Keratinocyte (primary cell): ENCODE results near the gene CCDC178. TPM values are rescaled to one million over a fixed set of nuclear protein-coding genes. Genes with fewer than 3 reads are reported as not detected.

Experiments used
- DNase-seq: peaks from one replicate; pipeline ENCODE4 v3.0.0-alpha.2; 2011; ENCODE audit warnings: low read depth, missing footprints, low spot score
- FAIRE-seq: peaks from 2 replicates; lab custom pipeline; 2011; peaks lifted over from hg19 to GRCh38; lab: Jason Lieb, UNC
- H2AFZ ChIP-seq: 2 replicates; pipeline ENCODE4 v1.6.0; 2012; ENCODE audit warnings: low read length, control low read depth, inconsistent platforms; ENCODE audit not compliant: control insufficient read depth
- H3K27ac ChIP-seq: 2 replicates; pipeline ENCODE4 v1.5.1; 2011; ENCODE audit warnings: low read length; ENCODE audit not compliant: control insufficient read depth, insufficient read depth
- H3K27me3 ChIP-seq: 3 replicates; pipeline ENCODE4 v1.6.0; 2011; ENCODE audit warnings: low read length; ENCODE audit not compliant: control insufficient read depth, insufficient read depth; ENCODE audit errors: extremely low read depth
- H3K36me3 ChIP-seq, 2 experiments: 2 replicates in 1 of 2; 3 replicates in 1 of 2; pipeline ENCODE4 v1.5.1; 2011; ENCODE audit warnings: low read length in 2 of 2, mild to moderate bottlenecking in 1 of 2; ENCODE audit not compliant: control insufficient read depth in 2 of 2, insufficient read depth in 2 of 2; ENCODE audit errors: extremely low read depth in 1 of 2
- H3K4me1 ChIP-seq: 3 replicates; pipeline ENCODE4 v1.5.1; 2011; ENCODE audit warnings: low read length; ENCODE audit not compliant: control insufficient read depth, insufficient read depth; ENCODE audit errors: extremely low read depth
- H3K4me2 ChIP-seq: 3 replicates; pipeline ENCODE4 v1.6.0; 2011; ENCODE audit warnings: low read depth, low read length; ENCODE audit not compliant: control insufficient read depth, insufficient read depth; ENCODE audit errors: extremely low read depth
- H3K4me3 ChIP-seq, 3 experiments: fragments of 200-600 bp in 1 of 3; sonication (generic) in 1 of 3; 2 replicates in 2 of 3; 3 replicates in 1 of 3; pipeline ENCODE4 v1.5.1; 2011 to 2016; ENCODE audit warnings: low read length in 3 of 3, mild to moderate bottlenecking in 3 of 3, control low read depth in 2 of 3, inconsistent platforms in 1 of 3, low read depth in 1 of 3, mixed read lengths in 1 of 3, mixed run types in 1 of 3, moderate library complexity in 1 of 3; ENCODE audit not compliant: control insufficient read depth in 2 of 3, insufficient read depth in 2 of 3; ENCODE audit errors: extremely low read depth in 1 of 3
- H3K79me2 ChIP-seq: 2 replicates; pipeline ENCODE4 v1.6.0; 2012; ENCODE audit warnings: low read length; ENCODE audit not compliant: control insufficient read depth, insufficient read depth
- H3K9ac ChIP-seq: 3 replicates; pipeline ENCODE4 v1.6.0; 2011; ENCODE audit warnings: low read length; ENCODE audit not compliant: control insufficient read depth, insufficient read depth; ENCODE audit errors: extremely low read depth
- H3K9me1 ChIP-seq: 3 replicates; pipeline ENCODE4 v1.6.0; 2011; ENCODE audit warnings: low read length; ENCODE audit not compliant: control insufficient read depth, insufficient read depth; ENCODE audit errors: extremely low read depth
- H3K9me3 ChIP-seq: 2 replicates; pipeline ENCODE4 v1.5.1; 2012; ENCODE audit warnings: low read depth, low read length; ENCODE audit not compliant: control insufficient read depth
- H4K20me1 ChIP-seq: 3 replicates; pipeline ENCODE4 v1.6.0; 2011; ENCODE audit warnings: low read length; ENCODE audit not compliant: control insufficient read depth, insufficient read depth; ENCODE audit errors: extremely low read depth
- EZH2 ChIP-seq: IDR thresholded peaks from one replicate; pipeline ENCODE4 v1.6.1; 2012; ENCODE audit warnings: inconsistent platforms, mild to moderate bottlenecking, low read length, moderate library complexity
- dilution Hi-C: fragments of 300-500 bp; cut with MboI; formaldehyde crosslinking; loops from one replicate; pipeline ENCODE4 v1.7.0; 2020; ENCODE audit warnings: low sequenced_read_pairs; ENCODE audit not compliant: extremely low pct_ligation_motif_present
- polyA plus RNA-seq, 5 experiments: library from polyadenylated mRNA; depleted of rRNA in 3 of 5; stranded (reverse) in 3 of 5; stranded (forward) in 1 of 5; unstranded in 1 of 5; fragments of >200 nt; gene quantifications; 1 replicate in 1 of 5; 2 replicates in 3 of 5; 3 replicates in 1 of 5; pipeline versions ENCODE4 v1.2.1 to v1.2.3, GENCODE V29; 2011 to 2012; ENCODE audit warnings: missing spikeins in 2 of 5, low read depth in 1 of 5, low replicate concordance in 1 of 5
- TF ChIP-seq, protein P1 (sequence below), 3 experiments: IDR thresholded peaks in 1 of 3; conservative IDR thresholded peaks in 1 of 3; optimal IDR thresholded peaks in 1 of 3; 2 replicates in 2 of 3; 3 replicates in 1 of 3; pipeline versions ENCODE3 to v1.5.1; 2011; ENCODE audit warnings: low read length in 3 of 3, mild to moderate bottlenecking in 3 of 3, moderate library complexity in 2 of 3, control low read depth in 1 of 3, inconsistent platforms in 1 of 3; ENCODE audit not compliant: insufficient read depth in 2 of 3; ENCODE audit errors: extremely low read depth in 1 of 3

CCDC178 gene
- polyA plus RNA-seq, 1 donor (not counting 4 experiments of a cell fraction or from before 2014, with no cell fraction given) = 0.14 TPM

DNA sequence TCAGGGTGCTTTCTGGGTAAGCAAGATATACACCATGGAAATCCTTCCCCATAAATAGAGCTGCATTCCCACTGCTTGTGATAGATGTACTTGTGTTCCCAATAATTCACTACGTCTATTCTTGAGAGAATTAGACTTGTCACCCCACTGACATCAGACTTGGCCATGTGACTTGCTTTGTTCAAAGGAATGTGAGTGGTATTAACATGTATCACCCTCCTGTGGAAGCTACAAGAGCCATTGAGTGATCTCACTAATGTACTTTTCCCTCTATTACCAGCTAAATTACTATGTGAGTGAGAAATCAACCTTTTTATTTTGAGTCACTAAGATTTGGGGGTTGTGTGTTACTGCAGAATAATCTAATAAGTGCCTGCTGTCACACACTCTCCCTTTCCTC lies 176.0 kb downstream of the CCDC178 start:
- no peaks in the 10 kb centered on the region for H4K20me1 ChIP-seq
- no peak overlapping the region for H2AFZ ChIP-seq
- H3K27ac ChIP-seq = no peak overlapping the region
- no peak overlapping the region for H3K9ac ChIP-seq
- H3K4me1 ChIP-seq = no peaks in the 10 kb centered on the region
- no peaks in the 10 kb centered on the region for H3K79me2 ChIP-seq
- TF ChIP-seq EZH2 = no peak
- TF ChIP-seq, protein P1, sequence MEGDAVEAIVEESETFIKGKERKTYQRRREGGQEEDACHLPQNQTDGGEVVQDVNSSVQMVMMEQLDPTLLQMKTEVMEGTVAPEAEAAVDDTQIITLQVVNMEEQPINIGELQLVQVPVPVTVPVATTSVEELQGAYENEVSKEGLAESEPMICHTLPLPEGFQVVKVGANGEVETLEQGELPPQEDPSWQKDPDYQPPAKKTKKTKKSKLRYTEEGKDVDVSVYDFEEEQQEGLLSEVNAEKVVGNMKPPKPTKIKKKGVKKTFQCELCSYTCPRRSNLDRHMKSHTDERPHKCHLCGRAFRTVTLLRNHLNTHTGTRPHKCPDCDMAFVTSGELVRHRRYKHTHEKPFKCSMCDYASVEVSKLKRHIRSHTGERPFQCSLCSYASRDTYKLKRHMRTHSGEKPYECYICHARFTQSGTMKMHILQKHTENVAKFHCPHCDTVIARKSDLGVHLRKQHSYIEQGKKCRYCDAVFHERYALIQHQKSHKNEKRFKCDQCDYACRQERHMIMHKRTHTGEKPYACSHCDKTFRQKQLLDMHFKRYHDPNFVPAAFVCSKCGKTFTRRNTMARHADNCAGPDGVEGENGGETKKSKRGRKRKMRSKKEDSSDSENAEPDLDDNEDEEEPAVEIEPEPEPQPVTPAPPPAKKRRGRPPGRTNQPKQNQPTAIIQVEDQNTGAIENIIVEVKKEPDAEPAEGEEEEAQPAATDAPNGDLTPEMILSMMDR (optimal IDR thresholded peaks at IDR 0.05 in 1 of 3, IDR thresholded peaks at IDR 0.05 in 1 of 3, conservative IDR thresholded peaks at IDR 0.05 in 1 of 3; ENCODE audit: extremely low read depth in 1 of 3, insufficient read depth in 2 of 3, low read length in 3 of 3) = no peak
- no peaks in the 10 kb centered on the region for H3K9me3 ChIP-seq
- no peak overlapping the region for H3K4me2 ChIP-seq
- dilution Hi-C loops = no loop called here
- no peak for DNase-seq
- FAIRE-seq = no peak
- no peaks in the 10 kb centered on the region for H3K9me1 ChIP-seq
- no peak overlapping the region for H3K4me3 ChIP-seq
- no peaks in the 10 kb centered on the region for H3K36me3 ChIP-seq
- H3K27me3 ChIP-seq = no peaks in the 10 kb centered on the region

DNA sequence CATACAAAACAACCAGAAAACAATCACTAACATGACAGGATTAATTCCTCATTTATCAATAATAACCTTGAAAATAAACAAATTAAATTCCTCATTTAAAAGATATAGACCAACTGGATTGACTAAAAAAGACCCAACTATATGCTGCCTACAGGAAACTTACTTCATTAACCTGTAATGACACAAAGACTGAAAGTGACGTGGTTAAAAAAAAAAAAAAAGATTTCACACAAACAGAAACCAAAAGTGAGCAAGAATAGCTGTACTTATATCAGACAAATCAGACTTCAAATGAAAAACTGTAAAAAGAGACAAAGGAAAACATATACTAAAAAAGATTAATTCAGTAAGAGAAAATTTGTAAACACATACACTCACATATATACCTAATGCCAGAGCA lies 201.2 kb downstream of the CCDC178 start:
- DNase-seq (no peak), FAIRE-seq (no peak)
- no peak overlapping the region for H3K27ac ChIP-seq
- no peaks in the 10 kb centered on the region for H3K9me3 ChIP-seq
- no peaks in the 10 kb centered on the region for H4K20me1 ChIP-seq
- TF ChIP-seq EZH2 = no peak
- TF ChIP-seq, protein P1 (optimal IDR thresholded peaks at IDR 0.05 in 1 of 3, IDR thresholded peaks at IDR 0.05 in 1 of 3, conservative IDR thresholded peaks at IDR 0.05 in 1 of 3; ENCODE audit: extremely low read depth in 1 of 3, insufficient read depth in 2 of 3, low read length in 3 of 3) = no peak
- H2AFZ ChIP-seq = no peak overlapping the region
- no peaks in the 10 kb centered on the region for H3K4me1 ChIP-seq
- no peaks in the 10 kb centered on the region for H3K36me3 ChIP-seq
- no peak overlapping the region for H3K4me2 ChIP-seq
- H3K79me2 ChIP-seq = no peaks in the 10 kb centered on the region
- no peak overlapping the region for H3K4me3 ChIP-seq
- no peaks in the 10 kb centered on the region for H3K27me3 ChIP-seq
- dilution Hi-C loops = no loop called here
- no peak overlapping the region for H3K9ac ChIP-seq
- H3K9me1 ChIP-seq = no peaks in the 10 kb centered on the region
